COLO829 (cell line): Measurements from ENCODE around the gene RGS6.
"Not testable (repeated sequence)": the region's sequence is repeated elsewhere in the genome, so short reads cannot be mapped to it uniquely, and the experiment has no call there.

Experiments
- DNase-seq: peaks from one replicate; pipeline ENCODE4 v3.0.0; 2012; ENCODE audit warnings: low spot score

Gene RGS6

GRCh38 chr14:71932229-71932981 lies at the start of gene RGS6:
Gene RGS6 (plus strand): TSS chr14:71932429.
- DNase-seq: no peak

- no peak for DNase-seq
Measured at GRCh38 chr14:71883094-71883493, 49.1 kb upstream of the RGS6 start.

- DNase-seq: no peak
Measured at GRCh38 chr14:71885301-71885700, 46.9 kb upstream of the RGS6 start.

GRCh38 chr14:71887802-71888201 lies 44.4 kb upstream of the RGS6 start:
- not testable (repeated sequence) for DNase-seq

- peak; percentile 75 for DNase-seq
Measured at GRCh38 chr14:71890541-71890940, 41.7 kb upstream of the RGS6 start.

GRCh38 chr14:71891185-71891584 lies 41.0 kb upstream of the RGS6 start:
- no peak for DNase-seq

- no peak for DNase-seq
Measured at GRCh38 chr14:71891970-71892369, 40.3 kb upstream of the RGS6 start.

GRCh38 chr14:71905031-71905430 lies 27.2 kb upstream of the RGS6 start:
- no peak for DNase-seq

- DNase-seq: no peak
Measured at GRCh38 chr14:71905860-71906259, 26.4 kb upstream of the RGS6 start.

- no peak for DNase-seq
Measured at GRCh38 chr14:71907793-71908515, 24.3 kb upstream of the RGS6 start.

- DNase-seq: no peak
Measured at GRCh38 chr14:71911669-71912068, 20.6 kb upstream of the RGS6 start.

- no peak for DNase-seq
Measured at GRCh38 chr14:71913342-71913741, 18.9 kb upstream of the RGS6 start.

GRCh38 chr14:71918955-71919354 lies 13.3 kb upstream of the RGS6 start:
- DNase-seq: no peak

GRCh38 chr14:71923513-71923912 lies 8.7 kb upstream of the RGS6 start:
- no peak for DNase-seq

- DNase-seq: no peak
Measured at GRCh38 chr14:71931492-71932228, 569 bp upstream of the RGS6 start.

- DNase-seq: no peak
Measured at GRCh38 chr14:71933001-71933587, 865 bp downstream of the RGS6 start.

GRCh38 chr14:71938273-71938672 lies 6.0 kb downstream of the RGS6 start:
- DNase-seq: not testable (repeated sequence)

GRCh38 chr14:71939344-71939743 lies 7.1 kb downstream of the RGS6 start:
- DNase-seq: not testable (repeated sequence)

GRCh38 chr14:71940500-71940899 lies 8.3 kb downstream of the RGS6 start:
- DNase-seq: not testable (repeated sequence)

- DNase-seq: not testable (repeated sequence)
Measured at GRCh38 chr14:71941616-71942015, 9.4 kb downstream of the RGS6 start.

- no peak for DNase-seq
Measured at GRCh38 chr14:71942904-71943694, 10.9 kb downstream of the RGS6 start.

- DNase-seq: no peak
Measured at GRCh38 chr14:71943695-71944018, 11.4 kb downstream of the RGS6 start.
